Activated CD4-positive, alpha-beta T cell treated with anti-CD3 and anti-CD28 coated beads for 4 hours (primary cell): ENCODE measurements around the gene MDM2.
"Not testable (repeated sequence)": the region's sequence is repeated elsewhere in the genome, so short reads cannot be mapped to it uniquely, and the experiment has no call there.

Source experiments
- DNase-seq, 2 donors: peaks; one replicate each; pipeline ENCODE4 v3.0.0-alpha.2; 2020

MDM2 gene

DNA sequence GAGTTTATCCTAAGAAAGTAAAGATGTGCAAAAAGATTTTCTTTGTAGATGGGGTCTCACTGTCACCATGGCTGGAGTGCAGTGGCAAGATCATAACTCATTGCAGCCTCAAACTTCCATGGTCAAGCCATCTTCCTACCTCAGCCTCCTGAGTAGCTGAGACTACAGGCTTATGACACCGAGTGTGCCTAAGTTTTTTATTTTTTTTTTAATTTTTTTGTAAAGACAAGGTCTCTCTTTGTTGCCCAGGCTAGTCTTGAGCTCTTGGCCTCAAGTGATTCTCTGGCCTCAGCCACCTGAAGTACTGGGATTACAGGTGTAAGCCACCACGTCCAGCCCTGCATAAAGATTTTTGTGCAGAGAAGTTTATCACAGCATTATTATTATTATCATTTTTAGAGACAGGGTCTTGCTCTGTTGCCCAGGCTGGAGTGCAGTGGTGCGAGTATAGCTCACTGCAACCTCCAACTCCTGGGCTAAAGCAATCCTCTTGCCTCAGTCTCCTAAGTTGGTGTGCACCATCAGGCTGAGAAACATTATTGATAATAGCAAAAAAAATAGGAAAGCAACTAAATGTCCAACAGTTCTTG is 19.3 kb upstream of the MDM2 start:
- no peak for DNase-seq

GRCh38 chr12:68789144-68789878 is 18.7 kb upstream of the MDM2 start:
- no peak for DNase-seq

GRCh38 chr12:68790081-68790951 is 17.7 kb upstream of the MDM2 start:
- no peak for DNase-seq

- DNase-seq, result no peak
These were observed 17.1 kb upstream of the MDM2 start for GRCh38 chr12:68790952-68791234.

DNA sequence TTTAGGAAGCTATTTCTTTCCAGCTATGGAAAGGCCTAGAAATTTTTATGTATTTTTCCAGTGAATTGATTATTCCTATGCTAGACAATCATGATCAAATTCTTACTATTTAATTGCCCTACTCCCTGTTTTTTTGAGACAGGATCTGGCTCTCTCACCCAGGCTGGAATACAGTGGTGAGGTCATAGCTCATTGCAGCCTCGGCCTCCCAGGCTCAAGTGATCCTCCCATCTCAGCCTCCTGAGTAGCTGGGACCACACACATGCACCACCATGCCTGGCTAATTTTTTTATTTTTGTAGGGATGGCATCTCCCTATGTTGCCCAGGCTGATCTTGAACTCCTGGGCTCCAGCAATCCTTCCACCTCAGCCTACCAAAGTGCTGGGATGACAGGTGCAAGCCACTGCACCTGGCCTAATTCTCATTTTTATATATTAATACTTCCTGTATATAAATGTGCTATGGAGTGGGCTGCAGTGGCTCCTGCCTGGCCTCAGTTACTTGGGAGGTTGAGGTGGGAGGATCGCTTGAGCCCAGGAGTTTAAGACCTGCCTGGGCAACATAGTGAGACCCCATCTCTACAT is 16.0 kb upstream of the MDM2 start:
- no peak for DNase-seq

GRCh38 chr12:68792952-68793351 is 15.0 kb upstream of the MDM2 start:
- DNase-seq, result no peak

- DNase-seq, result no peak
These were observed 14.5 kb upstream of the MDM2 start for GRCh38 chr12:68793436-68793835.

GRCh38 chr12:68793975-68794652 is 13.9 kb upstream of the MDM2 start:
- no peak for DNase-seq

DNA sequence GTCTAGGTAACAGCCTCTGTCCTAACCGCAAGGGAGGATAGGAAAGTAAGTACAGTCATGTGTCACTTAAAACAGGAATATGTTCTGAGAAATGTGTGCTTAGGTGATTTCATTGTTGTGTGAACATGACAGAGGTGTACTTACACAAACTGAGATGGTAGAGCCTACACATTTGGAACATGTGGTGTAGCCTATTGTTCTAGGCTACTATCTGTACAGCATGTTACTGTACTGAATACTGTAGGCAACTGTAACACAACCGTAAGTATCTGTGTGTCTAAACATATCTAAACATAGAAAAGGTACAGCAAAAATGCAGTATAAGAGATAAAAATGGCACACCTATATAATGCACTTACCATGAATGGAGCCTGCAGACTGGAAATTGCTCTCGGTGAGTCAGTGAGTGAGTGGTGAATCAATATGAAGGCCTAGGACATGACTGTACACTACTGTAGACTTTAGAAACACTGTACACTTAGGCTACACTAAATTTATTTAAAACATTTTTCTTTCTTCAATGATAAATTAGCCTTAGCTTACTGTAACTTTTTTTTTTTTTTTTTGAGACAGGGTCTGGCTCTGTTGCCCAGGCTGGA is 13.2 kb upstream of the MDM2 start:
- no peak for DNase-seq

DNA sequence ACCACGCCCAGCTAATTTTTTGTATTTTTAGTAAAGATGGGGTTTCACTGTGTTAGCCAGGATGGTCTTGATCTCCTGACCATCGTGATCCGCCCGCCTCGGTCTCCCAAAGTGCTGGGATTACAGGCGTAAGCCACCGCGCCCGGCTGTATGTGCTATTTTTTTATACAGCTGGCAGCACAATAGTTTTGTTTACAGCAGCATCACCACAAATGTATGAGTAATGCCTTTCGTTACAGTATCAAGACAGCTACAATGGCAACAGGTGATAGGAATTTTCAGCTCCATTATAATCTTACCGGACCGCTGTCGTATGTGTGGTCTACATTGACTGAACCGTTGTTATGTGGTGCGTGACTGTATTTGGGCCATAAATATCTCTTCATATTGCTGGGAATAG is 11.6 kb upstream of the MDM2 start:
- no peak for DNase-seq

DNA sequence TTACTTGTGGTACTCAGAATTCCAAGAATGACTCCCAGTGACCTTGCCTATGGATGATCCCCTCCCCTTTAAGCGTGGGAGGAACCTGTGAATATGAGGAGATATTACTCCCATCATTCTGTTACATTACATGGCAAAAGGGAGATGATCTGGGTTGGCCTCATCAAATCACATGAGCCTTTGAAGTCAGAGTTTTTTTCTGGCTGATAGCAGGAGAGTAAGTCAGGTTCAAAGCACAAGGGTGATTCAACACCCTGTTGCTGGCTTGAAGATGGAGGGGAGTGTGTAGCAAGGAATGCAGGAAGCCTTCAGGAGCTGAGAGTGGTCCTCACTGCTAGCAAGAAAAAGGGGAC is 9.1 kb upstream of the MDM2 start:
- DNase-seq, result no peak

GRCh38 chr12:68800294-68800693 is 7.7 kb upstream of the MDM2 start:
- DNase-seq, result no peak

- not testable (repeated sequence) for DNase-seq
These were observed 6.9 kb upstream of the MDM2 start for GRCh38 chr12:68801124-68801523.

- DNase-seq, result not testable (repeated sequence)
These were observed 5.6 kb upstream of the MDM2 start for GRCh38 chr12:68802372-68802745.

DNA sequence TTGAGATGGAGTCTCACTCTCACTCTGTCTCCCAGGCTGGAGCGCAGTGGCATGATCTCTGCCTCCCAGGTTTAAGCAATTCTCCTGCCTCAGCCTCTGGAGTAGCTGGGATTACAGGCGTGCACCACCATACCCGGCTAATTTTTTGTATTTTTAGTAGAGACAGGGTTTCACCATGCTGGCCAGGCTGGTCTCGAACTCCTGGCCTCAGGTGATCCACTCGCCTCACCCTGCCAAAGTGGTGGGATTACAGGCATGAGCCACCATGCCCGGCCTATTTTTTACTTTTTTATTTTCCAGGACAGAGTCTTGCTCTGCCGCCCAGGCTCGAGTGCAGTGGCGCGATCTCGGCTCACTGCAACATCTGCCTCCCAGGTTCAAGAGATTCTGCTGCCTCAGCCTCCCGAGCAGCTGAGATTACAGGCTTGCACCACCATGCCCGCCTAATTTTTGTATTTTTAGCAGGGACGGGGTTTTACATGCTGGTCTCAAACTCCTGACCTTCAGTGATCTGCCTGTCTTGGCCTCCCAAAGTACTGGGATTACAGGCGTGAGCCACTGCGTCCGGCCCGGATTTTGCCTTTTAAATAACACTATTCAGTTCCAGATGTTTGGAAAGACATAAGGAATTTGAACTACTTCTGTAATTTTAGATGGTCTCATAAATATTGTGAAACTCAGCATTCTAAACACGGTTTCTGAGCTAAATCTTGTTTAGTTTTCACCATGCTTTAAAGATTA is 4.9 kb upstream of the MDM2 start:
- not testable (repeated sequence) for DNase-seq

- no peak for DNase-seq
These were observed 3.9 kb upstream of the MDM2 start for GRCh38 chr12:68803948-68804656.

- DNase-seq, result peak in 1 of 2 donors; percentile 5
These were observed 3.1 kb upstream of the MDM2 start for GRCh38 chr12:68804657-68805591.

DNA sequence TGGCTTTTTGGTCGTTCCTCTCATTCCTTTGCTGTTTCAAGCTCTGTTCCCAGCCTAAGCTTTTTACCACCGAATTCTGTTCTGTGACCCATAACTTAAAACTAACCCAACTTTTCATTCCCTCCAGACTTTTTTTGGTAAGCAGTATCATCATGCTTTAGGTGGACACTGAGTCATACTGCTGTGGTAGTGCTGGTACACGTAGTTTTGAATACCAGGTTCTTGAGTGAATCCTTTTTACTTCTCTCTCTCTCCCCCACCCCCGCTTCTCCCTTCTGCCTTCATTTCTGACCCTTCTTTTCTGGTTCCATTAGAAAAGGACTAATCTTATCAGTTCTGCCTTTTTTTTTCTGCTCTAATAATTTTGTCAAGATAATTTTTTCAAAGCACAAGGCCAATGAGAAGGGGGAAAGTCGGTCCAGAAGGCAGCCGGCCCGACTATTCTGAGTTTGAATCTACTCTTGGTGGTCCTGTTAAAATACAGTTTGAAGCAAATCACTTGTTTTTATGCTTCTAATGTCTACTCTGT is 2.3 kb upstream of the MDM2 start:
- DNase-seq, result no peak

GRCh38 chr12:68806488-68807237 is 1.3 kb upstream of the MDM2 start:
- DNase-seq, result no peak
